Endothelial cell (in vitro differentiated cells): Measurements from ENCODE around the gene OBSL1. TPM values are rescaled to one million over a fixed set of nuclear protein-coding genes. Genes with fewer than 3 reads are reported as not detected.

Experiments used
- DNase-seq: peaks from one replicate; pipeline ENCODE4 v3.0.0; 2021; ENCODE audit warnings: low spot score
- H3K27ac Mint-ChIP-seq: one replicate; pipeline ENCODE4 v1.8.0; 2021; ENCODE audit warnings: mixed read lengths, inconsistent platforms; ENCODE audit not compliant: unreplicated experiment
- H3K27me3 Mint-ChIP-seq: one replicate; pipeline ENCODE4 v1.8.0; 2021; ENCODE audit warnings: mild to moderate bottlenecking, moderate library complexity, mixed read lengths, inconsistent platforms; ENCODE audit not compliant: unreplicated experiment
- H3K36me3 Mint-ChIP-seq: one replicate; pipeline ENCODE4 v1.8.0; 2021; ENCODE audit warnings: mild to moderate bottlenecking, low read depth, mixed read lengths, inconsistent platforms; ENCODE audit not compliant: unreplicated experiment
- H3K4me1 Mint-ChIP-seq: one replicate; pipeline ENCODE4 v1.8.0; 2021; ENCODE audit warnings: mild to moderate bottlenecking, mixed read lengths, inconsistent platforms; ENCODE audit not compliant: unreplicated experiment
- H3K4me3 Mint-ChIP-seq: one replicate; pipeline ENCODE4 v1.8.0; 2021; ENCODE audit warnings: mild to moderate bottlenecking, mixed read lengths, inconsistent platforms; ENCODE audit not compliant: unreplicated experiment
- H3K9me3 Mint-ChIP-seq: one replicate; pipeline ENCODE4 v1.8.0; 2021; ENCODE audit warnings: mixed read lengths, inconsistent platforms; ENCODE audit not compliant: unreplicated experiment
- CTCF ChIP-seq: fragments of 200-600 bp; sonication (generic); IDR thresholded peaks from one replicate; pipeline ENCODE4 v1.5.0; 2021; ENCODE audit warnings: antibody characterized with exemption; ENCODE audit not compliant: unreplicated experiment
- total RNA-seq: library from RNA; stranded (reverse); fragmentation: NEBNext Ultra II Directional; extraction: Animal tissue kit (Norgen Biotek cat#: 25700); gene quantifications from one replicate; pipeline ENCODE4 v1.2.1, GENCODE V29; 2021; ENCODE audit not compliant: unreplicated experiment

The OBSL1 gene
- total RNA-seq, 1 donor from 2014 or later = 53.4 TPM

GRCh38 chr2:219608399-219608964, 37.1 kb upstream of the OBSL1 start:
- H3K27me3 Mint-ChIP-seq = peaks cover 19% of the 10 kb centered on the region
- H3K9me3 Mint-ChIP-seq = no peaks in the 10 kb centered on the region
- TF ChIP-seq CTCF = no peak
- no peaks in the 10 kb centered on the region for H3K4me1 Mint-ChIP-seq
- H3K27ac Mint-ChIP-seq = no peak overlapping the region
- H3K36me3 Mint-ChIP-seq = peaks cover 37% of the 10 kb centered on the region
- DNase-seq = no peak
- no peak overlapping the region for H3K4me3 Mint-ChIP-seq

- no peak overlapping the region for H3K27ac Mint-ChIP-seq
- H3K36me3 Mint-ChIP-seq = peaks cover 37% of the 10 kb centered on the region
- H3K27me3 Mint-ChIP-seq = peaks cover 19% of the 10 kb centered on the region
- no peaks in the 10 kb centered on the region for H3K4me1 Mint-ChIP-seq
- no peak for DNase-seq
- H3K4me3 Mint-ChIP-seq = no peak overlapping the region
- TF ChIP-seq CTCF = no peak
- no peaks in the 10 kb centered on the region for H3K9me3 Mint-ChIP-seq
Measured at GRCh38 chr2:219607931-219608330, 36.6 kb upstream of the OBSL1 start.

- H3K4me1 Mint-ChIP-seq = no peaks in the 10 kb centered on the region
- H3K27me3 Mint-ChIP-seq = peaks cover 8% of the 10 kb centered on the region
- peaks cover 46% of the 10 kb centered on the region for H3K36me3 Mint-ChIP-seq
- no peak for TF ChIP-seq CTCF
- H3K4me3 Mint-ChIP-seq = no peak overlapping the region
- H3K9me3 Mint-ChIP-seq = no peaks in the 10 kb centered on the region
- H3K27ac Mint-ChIP-seq = no peak overlapping the region
- no peak for DNase-seq
Measured at GRCh38 chr2:219605607-219605954, 34.2 kb upstream of the OBSL1 start.

GRCh38 chr2:219603771-219604170, 32.4 kb upstream of the OBSL1 start:
- TF ChIP-seq CTCF = no peak
- no peaks in the 10 kb centered on the region for H3K4me1 Mint-ChIP-seq
- H3K4me3 Mint-ChIP-seq = no peak overlapping the region
- peaks cover 10% of the 10 kb centered on the region for H3K27me3 Mint-ChIP-seq
- peaks cover 40% of the 10 kb centered on the region for H3K36me3 Mint-ChIP-seq
- no peak for DNase-seq
- no peaks in the 10 kb centered on the region for H3K9me3 Mint-ChIP-seq
- no peak overlapping the region for H3K27ac Mint-ChIP-seq

- no peak for TF ChIP-seq CTCF
Measured at GRCh38 chr2:219598308-219599078, 27.2 kb upstream of the OBSL1 start.

More at GRCh38 chr2:219598308-219599078, 27.2 kb upstream of the OBSL1 start:
- Mint-ChIP-seq H3K4me3 (peak overlapping the region; percentile 94), H3K36me3 (peaks cover 17% of the 10 kb centered on the region), H3K27ac (peak overlapping the region; percentile 97), H3K27me3 (peaks cover 3% of the 10 kb centered on the region), H3K9me3 (no peaks in the 10 kb centered on the region), H3K4me1 (peaks cover 15% of the 10 kb centered on the region)
- DNase-seq = no peak
